SK-N-SH (cell line): ENCODE measurements around the gene GSTA1. TPM values are rescaled to one million over a fixed set of nuclear protein-coding genes. Genes with fewer than 3 reads are reported as not detected.
A peak's percentile ranks its signal among the peaks of the same experiment; 100 is the strongest.
"Not testable (repeated sequence)": the region's sequence is repeated elsewhere in the genome, so short reads cannot be mapped to it uniquely, and the experiment has no call there.

Experiments
- CTCF ChIA-PET: fragments of 300-600, 350-600 bp; formaldehyde crosslinking; extraction: SDS; loops from one replicate; lab custom pipeline; 2021; lab: Yijun Ruan, JAX
- POLR2A ChIA-PET: fragments of 350-600 bp; sonication (Branson Sonifier 250); formaldehyde crosslinking; extraction: SDS; loops from one replicate; lab custom pipeline; 2020; ENCODE audit warnings: antibody characterized with exemption, inconsistent platforms; lab: Yijun Ruan, JAX
- DNase-seq: peaks from one replicate; pipeline ENCODE4 v3.0.0; 2012
- H2AFZ ChIP-seq: fragments of 200-600 bp; sonication (generic); 2 replicates; pipeline ENCODE4 v1.8.1; 2016; ENCODE audit warnings: antibody characterized with exemption, mild to moderate bottlenecking, low read depth
- H3F3A ChIP-seq: fragments of 200-600 bp; sonication (generic); replicated peaks from 2 replicates; pipeline ENCODE3; 2016; ENCODE audit warnings: antibody characterized with exemption, mild to moderate bottlenecking; ENCODE audit not compliant: insufficient read depth
- H3K27ac ChIP-seq, 2 experiments: fragments of 200-500 bp in 1 of 2; fragments of 200-600 bp in 1 of 2; sonication (Bioruptor generic) in 1 of 2; sonication (generic), shearing (Covaris generic) in 1 of 2; 2 replicates each; pipeline versions ENCODE4 v1.5.1 to v1.6.1; 2014 to 2016; ENCODE audit warnings: low read depth in 2 of 2, inconsistent platforms in 1 of 2, low read length in 1 of 2, mild to moderate bottlenecking in 1 of 2, mixed read lengths in 1 of 2
- H3K27me3 ChIP-seq: fragments of 200-600 bp; sonication (generic), shearing (Covaris generic); 2 replicates; pipeline ENCODE4 v1.6.1; 2016; ENCODE audit warnings: mixed run types; ENCODE audit not compliant: insufficient read depth
- H3K36me3 ChIP-seq, 2 experiments: fragments of 200-500 bp in 1 of 2; fragments of 200-600 bp in 1 of 2; sonication (Bioruptor generic) in 1 of 2; sonication (generic) in 1 of 2; replicated peaks in 1 of 2; 2 replicates each; pipeline versions ENCODE3 to v1.5.1; 2014 to 2016; ENCODE audit warnings: low read length in 1 of 2, mild to moderate bottlenecking in 1 of 2; ENCODE audit not compliant: insufficient read depth in 2 of 2, control insufficient read depth in 1 of 2
- H3K4me1 ChIP-seq, 2 experiments: fragments of 200-500 bp in 1 of 2; fragments of 200-600 bp in 1 of 2; sonication (Bioruptor generic) in 1 of 2; sonication (generic), shearing (Covaris generic) in 1 of 2; 2 replicates each; pipeline versions ENCODE4 v1.5.1 to v1.6.1; 2014 to 2016; ENCODE audit warnings: low read depth in 1 of 2, low read length in 1 of 2, mixed run types in 1 of 2; ENCODE audit not compliant: insufficient read depth in 2 of 2, control insufficient read depth in 1 of 2
- H3K4me2 ChIP-seq: fragments of 200-600 bp; sonication (generic), shearing (Covaris generic); 2 replicates; pipeline ENCODE4 v1.6.1; 2017; ENCODE audit warnings: mixed run types
- H3K4me3 ChIP-seq, 2 experiments: fragments of 200-500 bp in 1 of 2; fragments of 200-600 bp in 1 of 2; sonication (Bioruptor generic) in 1 of 2; sonication (generic), shearing (Covaris generic) in 1 of 2; 2 replicates each; pipeline versions ENCODE4 v1.5.1 to v1.8.1; 2014 to 2016; ENCODE audit warnings: low read depth in 2 of 2, inconsistent platforms in 1 of 2, low read length in 1 of 2, mild to moderate bottlenecking in 1 of 2, mixed read lengths in 1 of 2, moderate library complexity in 1 of 2
- H3K79me2 ChIP-seq: fragments of 200-600 bp; sonication (generic); 2 replicates; pipeline ENCODE4 v1.8.1; 2017; ENCODE audit warnings: mild to moderate bottlenecking; ENCODE audit not compliant: insufficient read depth
- H3K9ac ChIP-seq: fragments of 200-600 bp; sonication (generic); 2 replicates; pipeline ENCODE4 v1.6.1; 2017; ENCODE audit warnings: mixed run types
- H3K9me2 ChIP-seq: fragments of 200-600 bp; sonication (generic); 2 replicates; pipeline ENCODE4 v1.6.1; 2017; ENCODE audit warnings: mixed run types
- H3K9me3 ChIP-seq: fragments of 200-600 bp; sonication (generic); 2 replicates; pipeline ENCODE4 v1.6.1; 2017; ENCODE audit warnings: mixed run types, mild to moderate bottlenecking, moderate library complexity
- H4K20me1 ChIP-seq: fragments of 200-600 bp; sonication (generic); 2 replicates; pipeline ENCODE4 v1.6.1; 2017; ENCODE audit warnings: mild to moderate bottlenecking, mixed run types; ENCODE audit not compliant: insufficient read depth
- CHD2 ChIP-seq: fragments of 150-350 bp; IDR thresholded peaks from 2 replicates; pipeline ENCODE4 v1.6.1; 2018; ENCODE audit warnings: low read length; ENCODE audit not compliant: partially characterized antibody
- ELF1 ChIP-seq: IDR thresholded peaks from 2 replicates; pipeline ENCODE4 v1.4.0; 2012
- EZH2phosphoT487 ChIP-seq: fragments of 200-600 bp; sonication (generic); IDR thresholded peaks from 2 replicates; pipeline ENCODE4 v1.6.1; 2017; ENCODE audit warnings: low read depth, mixed run types, mild to moderate bottlenecking, antibody characterized with exemption, moderate library complexity, borderline replicate concordance
- FOXJ3 ChIP-seq: sonication (generic); formaldehyde crosslinking; IDR thresholded peaks from 2 replicates; pipeline ENCODE4 v1.5.1; 2020; ENCODE audit warnings: mild to moderate bottlenecking, missing genetic modification reagents
- GABPA ChIP-seq: IDR thresholded peaks from 2 replicates; pipeline ENCODE4 v1.4.0; 2012; ENCODE audit warnings: low read depth, mild to moderate bottlenecking
- IRF3 ChIP-seq: fragments of 150-350 bp; IDR thresholded peaks from 2 replicates; pipeline ENCODE4 v1.6.1; 2016; ENCODE audit warnings: mild to moderate bottlenecking, low read depth, low read length
- JUND ChIP-seq: IDR thresholded peaks from 2 replicates; pipeline ENCODE4 v1.4.0; 2012
- MAX ChIP-seq: IDR thresholded peaks from 2 replicates; pipeline ENCODE4 v1.4.0; 2012; ENCODE audit warnings: low read depth
- MEF2A ChIP-seq: IDR thresholded peaks from 2 replicates; pipeline ENCODE4 v1.4.0; 2012; ENCODE audit warnings: low read depth, borderline replicate concordance
- MXI1 ChIP-seq: IDR thresholded peaks from 2 replicates; pipeline ENCODE4 v1.6.1; 2012; ENCODE audit warnings: mild to moderate bottlenecking, low read depth, low read length, improper control_type of control experiment
- NFIC ChIP-seq: IDR thresholded peaks from 2 replicates; pipeline ENCODE4 v1.4.0; 2012; ENCODE audit warnings: borderline replicate concordance
- POLR2AphosphoS5 ChIP-seq: IDR thresholded peaks from 2 replicates; pipeline ENCODE4 v1.6.1; 2012; ENCODE audit warnings: low read depth, low read length
- RAD21 ChIP-seq: IDR thresholded peaks from 2 replicates; pipeline ENCODE4 v1.6.1; 2012; ENCODE audit warnings: mild to moderate bottlenecking, low read length
- RCOR1 ChIP-seq: fragments of 150-350 bp; IDR thresholded peaks from 2 replicates; pipeline ENCODE4 v1.6.1; 2017; ENCODE audit warnings: antibody characterized with exemption, low read length
- RFX5 ChIP-seq: IDR thresholded peaks from 2 replicates; pipeline ENCODE4 v1.6.1; 2012; ENCODE audit warnings: mild to moderate bottlenecking, improper control_type of control experiment, low read length
- RXRA ChIP-seq: IDR thresholded peaks from 2 replicates; pipeline ENCODE4 v1.4.0; 2012; ENCODE audit warnings: low read depth, mild to moderate bottlenecking, borderline replicate concordance
- SIN3A ChIP-seq: IDR thresholded peaks from 2 replicates; pipeline ENCODE4 v1.6.1; 2012; ENCODE audit warnings: low read depth, mild to moderate bottlenecking, low read length, moderate library complexity, borderline replicate concordance
- TAF1 ChIP-seq: IDR thresholded peaks from 2 replicates; pipeline ENCODE4 v1.6.1; 2012; ENCODE audit warnings: low read depth, mild to moderate bottlenecking, low read length, moderate library complexity, borderline replicate concordance
- USF1 ChIP-seq: IDR thresholded peaks from 2 replicates; pipeline ENCODE4 v1.4.0; 2012; ENCODE audit warnings: low read depth, borderline replicate concordance
- YY1 ChIP-seq: IDR thresholded peaks from 2 replicates; pipeline ENCODE4 v1.4.0; 2012; ENCODE audit warnings: low read depth, mild to moderate bottlenecking
- WGBS: methylation state at CpG from one replicate; pipeline ENCODE4 v1.1.6; 2017; ENCODE audit warnings: low lambda C conversion rate; 5-methylcytosine and 5-hydroxymethylcytosine counted together
- polyA plus RNA-seq, 3 experiments: library from polyadenylated mRNA; depleted of rRNA; stranded (reverse); fragments of >200 nt; gene quantifications; 2 replicates each; pipeline ENCODE4 v1.2.3, GENCODE V29; 2012

The GSTA1 gene
- polyA plus RNA-seq, 1 of the 3 experiments (the other 2 are of a cell fraction) = not detected

GRCh38 chr6:52757651-52758338, 45.8 kb downstream of the GSTA1 start:
- not testable (repeated sequence) for H3K9ac ChIP-seq, H2AFZ ChIP-seq, H4K20me1 ChIP-seq, H3K4me2 ChIP-seq, H3K36me3 ChIP-seq, H3K27me3 ChIP-seq, H3K4me1 ChIP-seq
- TF ChIP-seq NFIC = 0 out of 2 replicates have a peak, but pooled peaks have one; percentile 17
- TF ChIP-seq, all 33 proteins: peak for 1; not testable (repeated sequence) for 32
- H3K9me3 ChIP-seq, H3K4me3 ChIP-seq, H3K9me2 ChIP-seq, H3K79me2 ChIP-seq, POLR2A ChIA-PET, H3K27ac ChIP-seq, DNase-seq, CTCF ChIA-PET, H3F3A ChIP-seq: not testable (repeated sequence)
- 43% methylated on average over 7 of the region's 7 CpGs for WGBS

- no peak for DNase-seq
- no peak overlapping the region for H2AFZ ChIP-seq
- H4K20me1 ChIP-seq = no peaks in the 10 kb centered on the region
- no peak overlapping the region for H3K4me2 ChIP-seq
- no peak overlapping the region; a peak in 1 of 4 replicates for H3K4me3 ChIP-seq
- TF ChIP-seq CHD2 (no peak), IRF3 (no peak), JUND (no peak), USF1 (no peak), SIN3A (no peak), FOXJ3 (CRISPR knock-in tag) (no peak), MEF2A (no peak), NFIC (no peak), MAX (no peak), TAF1 (no peak), RAD21 (no peak), GABPA (no peak), RFX5 (no peak), YY1 (no peak), MXI1 (no peak), EZH2phosphoT487 (no peak), RCOR1 (no peak), ELF1 (no peak), POLR2AphosphoS5 (no peak), RXRA (no peak)
- TF ChIP-seq, all 33 proteins: peak for 0
- H3K79me2 ChIP-seq = no peaks in the 10 kb centered on the region
- H3K9ac ChIP-seq = no peak overlapping the region
- H3F3A ChIP-seq = no peaks in the 10 kb centered on the region
- no peaks in the 10 kb centered on the region for H3K9me2 ChIP-seq
- no peaks in the 10 kb centered on the region for H3K9me3 ChIP-seq
- no peaks in the 10 kb centered on the region for H3K4me1 ChIP-seq
- ChIA-PET CTCF (no interaction called here), POLR2A (no interaction called here)
- 9% methylated on average over 3 of the region's 3 CpGs for WGBS
- no peaks in the 10 kb centered on the region; the same call in 1 of the 2 replicates for H3K27me3 ChIP-seq
- no peak overlapping the region for H3K27ac ChIP-seq
- no peaks in the 10 kb centered on the region for H3K36me3 ChIP-seq
Measured at GRCh38 chr6:52754443-52754842, 49.2 kb downstream of the GSTA1 start.

- H3F3A ChIP-seq, H3K27me3 ChIP-seq, H3K36me3 ChIP-seq, H2AFZ ChIP-seq, H3K9me2 ChIP-seq, H3K79me2 ChIP-seq, H3K9me3 ChIP-seq, H3K9ac ChIP-seq, DNase-seq, POLR2A ChIA-PET, H3K4me3 ChIP-seq, H3K4me2 ChIP-seq, H3K4me1 ChIP-seq, H4K20me1 ChIP-seq, H3K27ac ChIP-seq: not testable (repeated sequence)
- WGBS = 14% methylated on average over 2 of the region's 2 CpGs
- CTCF ChIA-PET = interaction anchor here (0.6 kb wide), 1 partner anchor 349 kb away, joined by 3 read pairs; no protein-coding TSS in a partner anchor
Measured at GRCh38 chr6:52753137-52753536, 50.5 kb downstream of the GSTA1 start.
